GM12878 (cell line): ENCODE data around the gene PACS1. TPM values are rescaled to one million over a fixed set of nuclear protein-coding genes. Genes with fewer than 3 reads are reported as not detected.

ENCODE experiments used
- BHLHE40 ChIP-seq, 2 experiments: fragments of 450-650 bp in 1 of 2; IDR thresholded peaks; 2 replicates each; pipeline ENCODE4 v1.6.1; 2011 to 2017; ENCODE audit warnings: low read depth in 2 of 2, borderline replicate concordance in 1 of 2, improper control_type of control experiment in 1 of 2, low read length in 1 of 2, mild to moderate bottlenecking in 1 of 2
- JUND ChIP-seq: IDR thresholded peaks from 2 replicates; pipeline ENCODE4 v1.6.1; 2012; ENCODE audit warnings: low read depth, mild to moderate bottlenecking, low read length, improper control_type of control experiment, moderate library complexity
- ZBTB40 ChIP-seq: fragments of 450-650 bp; IDR thresholded peaks from 2 replicates; pipeline ENCODE4 v1.6.1; 2016; ENCODE audit warnings: mild to moderate bottlenecking, moderate library complexity, borderline replicate concordance
- ZNF217 ChIP-seq: fragments of 450-650 bp; IDR thresholded peaks from 2 replicates; pipeline ENCODE4 v1.6.1; 2017; ENCODE audit warnings: antibody characterized with exemption, mild to moderate bottlenecking
- polyA plus RNA-seq, 11 experiments: library from polyadenylated mRNA; depleted of rRNA in 4 of 11; unstranded in 6 of 11; stranded (reverse) in 5 of 11; fragments of >200 nt; fragmentation: Nextera tagmentation in 4 of 11; fragmentation: Illumina TruSeq in 1 of 11; extraction: Ambion mirVana in 4 of 11; extraction: Trizol in 1 of 11; gene quantifications; 1 replicate in 1 of 11; 2 replicates in 10 of 11; pipeline versions ENCODE4 v1.2.1 to v1.2.3, GENCODE V29; 2011 to 2016; ENCODE audit warnings: inconsistent platforms in 2 of 11, missing spikeins in 2 of 11, low read depth in 1 of 11
- total RNA-seq, 4 experiments: library from RNA; depleted of rRNA in 3 of 4; stranded (reverse); fragments of >200 nt in 3 of 4; fragmentation: Illumina TruSeq in 1 of 4; extraction: Trizol in 1 of 4; gene quantifications; 2 replicates each; pipeline versions ENCODE4 v1.2.1 to v1.2.3, GENCODE V29; 2013 to 2021

PACS1 gene
- total and polyA plus RNA-seq, 10 of the 15 experiments (the other 5 are each of a cell fraction or from before 2014, with no cell fraction given) = 1.1 to 74.3 (median 17.9) TPM

GRCh38 chr11:66288671-66289547, 218.8 kb downstream of the PACS1 start, which contains the start of gene YIF1A (continued):
- TF ChIP-seq BHLHE40 (IDR thresholded peaks at IDR 0.05; ENCODE audit: borderline replicate concordance in 1 of 2, low read depth in 2 of 2, low read length in 1 of 2) (peak in 1 of 2 experiments; percentile 47; a peak in 1 of 4 replicates), ZNF217 (no peak), ZBTB40 (peak; percentile 83), JUND (0 out of 2 replicates have a peak, but pooled peaks have one; percentile 42)
